Activated naive CD4-positive, alpha-beta T cell treated with anti-CD3 and anti-CD28 coated beads for 36 hours (primary cell): ENCODE measurements around the gene RBM34. TPM values are rescaled to one million over a fixed set of nuclear protein-coding genes. Genes with fewer than 3 reads are reported as not detected.
"Not testable (repeated sequence)": the region's sequence is repeated elsewhere in the genome, so short reads cannot be mapped to it uniquely, and the experiment has no call there.

ENCODE experiments used
- CTCF ChIA-PET: fragments of 350-600 bp; sonication (Branson Sonifier 250); formaldehyde crosslinking; loops from one replicate; lab custom pipeline; 2021; ENCODE audit warnings: antibody characterized with exemption; lab: Charles Lee
- DNase-seq: peaks from one replicate; pipeline ENCODE4 v3.0.0-alpha.2; 2020
- H3K27ac Mint-ChIP-seq: one replicate; pipeline ENCODE4 v1.8.0; 2021; ENCODE audit warnings: mild to moderate bottlenecking, mixed read lengths
- H3K27me3 Mint-ChIP-seq: one replicate; pipeline ENCODE4 v1.8.0; 2021; ENCODE audit warnings: low read depth, mixed read lengths
- H3K36me3 Mint-ChIP-seq: one replicate; pipeline ENCODE4 v1.8.0; 2021; ENCODE audit warnings: low read depth, mixed read lengths
- H3K4me1 Mint-ChIP-seq: one replicate; pipeline ENCODE4 v1.8.0; 2021; ENCODE audit warnings: low read depth, mixed read lengths
- H3K4me3 Mint-ChIP-seq: one replicate; pipeline ENCODE4 v1.8.0; 2021; ENCODE audit warnings: mild to moderate bottlenecking, moderate library complexity, mixed read lengths
- H3K9me3 Mint-ChIP-seq: one replicate; pipeline ENCODE4 v1.8.0; 2021; ENCODE audit warnings: mixed read lengths
- intact Hi-C: fragments of 100-400 bp; cut with micrococcal nuclease; formaldehyde crosslinking; loops from one replicate; pipeline ENCODE4 v1.15.1; 2023
- microRNA-seq: library from miRNA; unstranded; fragments of <30 nt; microRNA quantifications from one replicate; pipeline ENCODE4 v1.2.0, GENCODE V29; 2022; ENCODE audit warnings: borderline microRNAs expressed, borderline replicate concordance
- total RNA-seq, 2 experiments: library from RNA; stranded (reverse); gene quantifications; one replicate each; pipeline ENCODE4 v1.2.3, GENCODE V29; 2021

Gene RBM34
- total RNA-seq, 2 experiments from 2014 or later = 104 TPM

- Mint-ChIP-seq H3K36me3 (no peaks in the 10 kb centered on the region), H3K27ac (no peak overlapping the region), H3K4me1 (peaks cover 12% of the 10 kb centered on the region), H3K27me3 (no peaks in the 10 kb centered on the region), H3K4me3 (no peak overlapping the region), H3K9me3 (no peaks in the 10 kb centered on the region)
- CTCF ChIA-PET = interaction anchor here (0.6 kb wide), 1 partner anchor 29 kb away, joined by 3 read pairs; no protein-coding TSS in a partner anchor
- DNase-seq = no peak
- intact Hi-C loops = no loop called here
These were observed 73.1 kb downstream of the RBM34 start for GRCh38 chr1:235087906-235088305.

GRCh38 chr1:235085411-235086117, 75.5 kb downstream of the RBM34 start:
- H3K9me3 Mint-ChIP-seq, H3K36me3 Mint-ChIP-seq, H3K27me3 Mint-ChIP-seq, intact Hi-C loops, DNase-seq, H3K4me3 Mint-ChIP-seq, H3K27ac Mint-ChIP-seq: not testable (repeated sequence)
- peaks cover 16% of the 10 kb centered on the region for H3K4me1 Mint-ChIP-seq
- CTCF ChIA-PET = interaction anchor here (0.7 to 4.2 kb wide), 2 partner anchors 512 to 586 kb away, joined by 4 to 26 read pairs; no protein-coding TSS in a partner anchor

Small RNA genes lying within 50 kb of the gene (microRNA-seq; reads per million reads assigned to microRNA genes)
- not detected for gene MIR4753

Other genes with a start within 250 kb of the RBM34 start
- gene TOMM20, start 32.4 kb downstream of the RBM34 start, total RNA-seq = 100 to 1,000 TPM; 155 to 192 TPM
- gene ARID4B, start 166.9 kb upstream of the RBM34 start, total RNA-seq = 10 to 100 TPM; 39.9 to 43.8 TPM
- gene GGPS1, start 167.3 kb upstream of the RBM34 start, total RNA-seq = 10 to 100 TPM; 35.3 to 36.9 TPM
- 10 to 100 TPM; 18.8 to 22.1 TPM for gene TBCE, start 206.2 kb upstream of the RBM34 start, total RNA-seq